Measurements from ENCODE around the gene CCNA1. TPM values are rescaled to one million over a fixed set of nuclear protein-coding genes. Genes with fewer than 3 reads are reported as not detected.

The CCNA1 gene
- total RNA-seq, 4 donors from 2014 or later: not detected

GRCh38 chr13:36430247-36431203 lies 1.8 kb upstream of the CCNA1 start:
- TF ChIP-seq POLR2A (IDR thresholded peaks at IDR 0.05) (no peak), CTCF (IDR thresholded peaks at IDR 0.05) (no peak)
- H3K4me3 ChIP-seq (ENCODE audit: low read depth, poor library complexity, severe bottlenecking): no peak overlapping the region
- WGBS, 2 donors: 11 to 15% methylated on average over 32 to 34 of the region's 34 CpGs
- DNase-seq (ENCODE audit: low spot score in 2 of 2): no peak
- intact Hi-C loops (cut with DNase I; ENCODE audit: low total_unique reads): no loop called here

- intact Hi-C loops (cut with DNase I; ENCODE audit: low total_unique reads): no loop called here
- peak overlapping the region; percentile 18 for H3K4me3 ChIP-seq (ENCODE audit: low read depth, poor library complexity, severe bottlenecking)
- DNase-seq (ENCODE audit: low spot score in 2 of 2): no peak
- WGBS, 2 donors: 2 to 3% methylated on average over 37 to 57 of the region's 85 CpGs
- no peak for TF ChIP-seq CTCF (IDR thresholded peaks at IDR 0.05)
Measured at GRCh38 chr13:36431204-36432105, 840 bp upstream of the CCNA1 start.

DNA sequence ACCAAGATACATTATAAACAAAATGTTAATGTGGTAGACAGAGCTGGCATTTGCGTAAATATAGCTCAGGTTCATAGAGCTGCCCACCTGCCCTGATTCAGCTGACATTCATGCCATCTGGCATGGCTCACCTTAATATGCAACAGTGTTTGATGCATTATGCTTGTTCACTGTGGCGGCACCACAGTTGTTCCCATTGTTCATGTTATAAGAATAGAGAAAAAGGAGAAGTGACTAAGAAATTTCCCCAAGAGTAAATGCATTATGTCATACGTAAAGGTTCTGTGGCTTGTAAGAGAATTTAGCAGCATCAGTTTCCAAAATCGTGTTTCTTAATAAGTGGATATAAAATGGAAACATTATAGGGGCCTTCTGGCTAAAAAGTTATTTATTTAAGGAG lies 4.5 kb downstream of the CCNA1 start:
- DNase-seq (ENCODE audit: low spot score in 2 of 2): no peak
- intact Hi-C loops (cut with DNase I; ENCODE audit: low total_unique reads): no loop called here
- no peak overlapping the region for H3K4me3 ChIP-seq (ENCODE audit: low read depth, poor library complexity, severe bottlenecking)
- 79 to 81% methylated on average over 4 of the region's 4 CpGs for WGBS, 2 donors
- no peak for TF ChIP-seq CTCF (IDR thresholded peaks at IDR 0.05)
- TF ChIP-seq POLR2A (IDR thresholded peaks at IDR 0.05): no peak

GRCh38 chr13:36438594-36439483 lies 6.5 kb downstream of the CCNA1 start:
- 78 to 79% methylated on average over 6 of the region's 6 CpGs for WGBS, 2 donors
- TF ChIP-seq POLR2A (IDR thresholded peaks at IDR 0.05) (no peak), CTCF (IDR thresholded peaks at IDR 0.05) (no peak)

GRCh38 chr13:36445278-36445677 lies 13.0 kb downstream of the CCNA1 start:
- 73 to 75% methylated on average over 5 of the region's 5 CpGs for WGBS, 2 donors

More at GRCh38 chr13:36438594-36439483, 6.5 kb downstream of the CCNA1 start:
- DNase-seq (ENCODE audit: low spot score in 2 of 2): no peak
- H3K4me3 ChIP-seq (ENCODE audit: low read depth, poor library complexity, severe bottlenecking): no peak overlapping the region
- intact Hi-C loops (cut with DNase I; ENCODE audit: low total_unique reads): no loop called here

More at GRCh38 chr13:36445278-36445677, 13.0 kb downstream of the CCNA1 start:
- no peak for DNase-seq (ENCODE audit: low spot score in 2 of 2)
- H3K4me3 ChIP-seq (ENCODE audit: low read depth, poor library complexity, severe bottlenecking): no peak overlapping the region
- TF ChIP-seq CTCF (IDR thresholded peaks at IDR 0.05): no peak
- TF ChIP-seq POLR2A (IDR thresholded peaks at IDR 0.05): no peak
- intact Hi-C loops (cut with DNase I; ENCODE audit: low total_unique reads): no loop called here

Measured in lower leg skin (tissue), 4 donors.